ENCODE measurements around the gene ATP1A1. TPM values are rescaled to one million over a fixed set of nuclear protein-coding genes. Genes with fewer than 3 reads are reported as not detected.

ATP1A1 gene
- total and polyA plus RNA-seq, 2 donors (not counting 1 experiment from before 2014, with no cell fraction given), result 58.9 to 107 TPM

DNA sequence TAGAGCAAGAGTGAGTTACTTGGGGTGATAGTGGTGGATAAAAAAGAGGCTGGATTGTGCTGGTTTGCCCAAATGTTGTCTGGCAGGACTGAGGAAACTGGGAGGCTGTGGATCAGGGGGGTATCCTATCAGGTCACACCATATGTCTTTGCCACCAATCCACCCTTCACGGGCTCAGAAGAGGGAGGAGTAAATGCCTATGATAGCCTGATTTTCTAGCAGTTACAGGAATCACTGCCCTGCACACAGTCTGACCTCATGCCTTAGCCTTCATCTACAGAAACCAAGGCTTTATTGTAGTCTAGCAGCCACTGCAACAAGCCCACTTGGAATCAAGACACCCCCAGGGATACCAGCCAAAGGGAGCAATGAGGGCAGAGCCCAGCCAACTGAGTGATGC is 51.8 kb downstream of the ATP1A1 start:
- Histone ChIP-seq H3K4me1 (ENCODE audit: control insufficient read depth in 2 of 2, insufficient read depth in 2 of 2, low read length in 2 of 2) (no peaks in the 10 kb centered on the region), H2AFZ (ENCODE audit: insufficient read depth, low read depth, low read length, poor library complexity, severe bottlenecking) (no peak overlapping the region), H3K9me3 (ENCODE audit: control extremely low read depth in 1 of 3, control insufficient read depth in 2 of 3, insufficient read depth in 1 of 3, low read length in 2 of 3) (no peaks in the 10 kb centered on the region), H3K79me2 (ENCODE audit: control insufficient read depth, insufficient read depth, low read length) (no peaks in the 10 kb centered on the region), H3K27me3 (replicated peaks in 1 of 4; ENCODE audit: control extremely low read depth in 1 of 4, control insufficient read depth in 3 of 4, insufficient read depth in 4 of 4, low read length in 3 of 4) (peaks cover 0 to 11% (median 0%) of the 10 kb centered on the region in 4 experiments), H3K4me2 (replicated peaks; ENCODE audit: low read depth, low read length, poor library complexity, severe bottlenecking) (no peak overlapping the region), H3K27ac (ENCODE audit: low read length in 2 of 2) (no peak overlapping the region), H3K9ac (ENCODE audit: low read length) (no peak overlapping the region), H3K36me3 (replicated peaks in 1 of 2; ENCODE audit: control extremely low read depth in 1 of 2, control insufficient read depth in 1 of 2, extremely low read depth in 1 of 2, insufficient read depth in 2 of 2, low read length in 1 of 2) (no peaks in the 10 kb centered on the region), H4K20me1 (ENCODE audit: control insufficient read depth, insufficient read depth, low read length, poor library complexity, severe bottlenecking) (no peaks in the 10 kb centered on the region), H3K4me3 (ENCODE audit: control extremely low read depth in 1 of 5, extremely low read depth in 1 of 5, insufficient read depth in 1 of 5, low read depth in 2 of 5, low read length in 4 of 5) (no peak overlapping the region)
- DNase-seq, result no peak
- intact Hi-C loops (cut with micrococcal nuclease), result no loop called here
- TF ChIP-seq, protein P1, sequence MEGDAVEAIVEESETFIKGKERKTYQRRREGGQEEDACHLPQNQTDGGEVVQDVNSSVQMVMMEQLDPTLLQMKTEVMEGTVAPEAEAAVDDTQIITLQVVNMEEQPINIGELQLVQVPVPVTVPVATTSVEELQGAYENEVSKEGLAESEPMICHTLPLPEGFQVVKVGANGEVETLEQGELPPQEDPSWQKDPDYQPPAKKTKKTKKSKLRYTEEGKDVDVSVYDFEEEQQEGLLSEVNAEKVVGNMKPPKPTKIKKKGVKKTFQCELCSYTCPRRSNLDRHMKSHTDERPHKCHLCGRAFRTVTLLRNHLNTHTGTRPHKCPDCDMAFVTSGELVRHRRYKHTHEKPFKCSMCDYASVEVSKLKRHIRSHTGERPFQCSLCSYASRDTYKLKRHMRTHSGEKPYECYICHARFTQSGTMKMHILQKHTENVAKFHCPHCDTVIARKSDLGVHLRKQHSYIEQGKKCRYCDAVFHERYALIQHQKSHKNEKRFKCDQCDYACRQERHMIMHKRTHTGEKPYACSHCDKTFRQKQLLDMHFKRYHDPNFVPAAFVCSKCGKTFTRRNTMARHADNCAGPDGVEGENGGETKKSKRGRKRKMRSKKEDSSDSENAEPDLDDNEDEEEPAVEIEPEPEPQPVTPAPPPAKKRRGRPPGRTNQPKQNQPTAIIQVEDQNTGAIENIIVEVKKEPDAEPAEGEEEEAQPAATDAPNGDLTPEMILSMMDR (IDR thresholded peaks at IDR 0.05), result no peak
- Mint-ChIP-seq H3K27ac (no peak overlapping the region), H3K4me1 (no peaks in the 10 kb centered on the region), H3K27me3 (peaks cover 18% of the 10 kb centered on the region), H3K4me3 (no peak overlapping the region), H3K9me3 (ENCODE audit: insufficient read depth) (no peaks in the 10 kb centered on the region)
- ChIA-PET POLR2A (no interaction called here), CTCF (no interaction called here)
- no peak for ATAC-seq (ENCODE audit: low read depth)
- WGBS (ENCODE audit: insufficient coverage), result no CpG with 5 or more reads among the region's 1 CpG

GRCh38 chr1:116425987-116426386 is 52.9 kb downstream of the ATP1A1 start:
- H3K4me1 ChIP-seq (ENCODE audit: control insufficient read depth in 2 of 2, insufficient read depth in 2 of 2, low read length in 2 of 2), result no peaks in the 10 kb centered on the region
- no peak overlapping the region for H3K9ac ChIP-seq (ENCODE audit: low read length)
- intact Hi-C loops (cut with micrococcal nuclease), result no loop called here
- 87% methylated on average over 3 of the region's 5 CpGs for WGBS (ENCODE audit: insufficient coverage)
- no peak overlapping the region for H2AFZ ChIP-seq (ENCODE audit: insufficient read depth, low read depth, low read length, poor library complexity, severe bottlenecking)
- H3K79me2 ChIP-seq (ENCODE audit: control insufficient read depth, insufficient read depth, low read length), result no peaks in the 10 kb centered on the region
- no peak overlapping the region for H3K27ac ChIP-seq (ENCODE audit: low read length in 2 of 2)
- H3K27ac Mint-ChIP-seq, result no peak overlapping the region
- DNase-seq, result no peak
- no peaks in the 10 kb centered on the region for H3K9me3 Mint-ChIP-seq (ENCODE audit: insufficient read depth)
- no peak overlapping the region for H3K4me3 ChIP-seq (ENCODE audit: control extremely low read depth in 1 of 5, extremely low read depth in 1 of 5, insufficient read depth in 1 of 5, low read depth in 2 of 5, low read length in 4 of 5)
- H3K4me3 Mint-ChIP-seq, result no peak overlapping the region
- H3K27me3 ChIP-seq (replicated peaks in 1 of 4; ENCODE audit: control extremely low read depth in 1 of 4, control insufficient read depth in 3 of 4, insufficient read depth in 4 of 4, low read length in 3 of 4), result peaks cover 0 to 11% (median 0%) of the 10 kb centered on the region in 4 experiments
- H4K20me1 ChIP-seq (ENCODE audit: control insufficient read depth, insufficient read depth, low read length, poor library complexity, severe bottlenecking), result no peaks in the 10 kb centered on the region
- H3K4me1 Mint-ChIP-seq, result no peaks in the 10 kb centered on the region
- no peak overlapping the region for H3K4me2 ChIP-seq (replicated peaks; ENCODE audit: low read depth, low read length, poor library complexity, severe bottlenecking)
- no peaks in the 10 kb centered on the region for H3K9me3 ChIP-seq (ENCODE audit: control extremely low read depth in 1 of 3, control insufficient read depth in 2 of 3, insufficient read depth in 1 of 3, low read length in 2 of 3)
- H3K27me3 Mint-ChIP-seq, result peaks cover 18% of the 10 kb centered on the region
- H3K36me3 ChIP-seq (replicated peaks in 1 of 2; ENCODE audit: control extremely low read depth in 1 of 2, control insufficient read depth in 1 of 2, extremely low read depth in 1 of 2, insufficient read depth in 2 of 2, low read length in 1 of 2), result no peaks in the 10 kb centered on the region
- ChIA-PET CTCF (no interaction called here), POLR2A (no interaction called here)
- ATAC-seq (ENCODE audit: low read depth), result no peak
- no peak for TF ChIP-seq EZH2 (IDR thresholded peaks at IDR 0.05; ENCODE audit: borderline replicate concordance, insufficient read depth, low read depth, low read length, poor library complexity, severe bottlenecking)
- TF ChIP-seq, protein P1 (IDR thresholded peaks at IDR 0.05), result no peak
